ENCODE measurements around the gene MEF2C.

DNA sequence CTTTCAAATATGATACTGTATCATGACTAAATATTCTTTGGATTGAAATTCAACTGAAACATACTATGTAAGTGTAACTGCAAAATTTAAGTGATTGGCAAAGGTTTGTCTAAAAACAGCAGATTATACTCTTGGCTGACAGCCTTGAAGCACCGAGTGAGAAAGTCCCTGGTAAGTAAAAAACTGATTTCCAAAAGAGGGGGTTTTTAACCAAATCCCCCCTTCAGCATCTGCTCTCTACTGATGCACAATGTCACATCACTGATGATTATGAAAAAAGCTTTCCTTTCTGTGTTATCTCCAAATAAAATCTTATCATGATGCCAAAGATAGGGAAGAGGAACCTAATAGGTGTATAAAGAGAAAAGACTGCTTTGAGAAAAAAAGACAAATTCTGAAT is 141.0 kb downstream of the MEF2C start:
- TF ChIP-seq POLR2A (IDR thresholded peaks at IDR 0.05) = no peak
- TF ChIP-seq, protein P1, sequence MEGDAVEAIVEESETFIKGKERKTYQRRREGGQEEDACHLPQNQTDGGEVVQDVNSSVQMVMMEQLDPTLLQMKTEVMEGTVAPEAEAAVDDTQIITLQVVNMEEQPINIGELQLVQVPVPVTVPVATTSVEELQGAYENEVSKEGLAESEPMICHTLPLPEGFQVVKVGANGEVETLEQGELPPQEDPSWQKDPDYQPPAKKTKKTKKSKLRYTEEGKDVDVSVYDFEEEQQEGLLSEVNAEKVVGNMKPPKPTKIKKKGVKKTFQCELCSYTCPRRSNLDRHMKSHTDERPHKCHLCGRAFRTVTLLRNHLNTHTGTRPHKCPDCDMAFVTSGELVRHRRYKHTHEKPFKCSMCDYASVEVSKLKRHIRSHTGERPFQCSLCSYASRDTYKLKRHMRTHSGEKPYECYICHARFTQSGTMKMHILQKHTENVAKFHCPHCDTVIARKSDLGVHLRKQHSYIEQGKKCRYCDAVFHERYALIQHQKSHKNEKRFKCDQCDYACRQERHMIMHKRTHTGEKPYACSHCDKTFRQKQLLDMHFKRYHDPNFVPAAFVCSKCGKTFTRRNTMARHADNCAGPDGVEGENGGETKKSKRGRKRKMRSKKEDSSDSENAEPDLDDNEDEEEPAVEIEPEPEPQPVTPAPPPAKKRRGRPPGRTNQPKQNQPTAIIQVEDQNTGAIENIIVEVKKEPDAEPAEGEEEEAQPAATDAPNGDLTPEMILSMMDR (IDR thresholded peaks at IDR 0.05) = no peak
